BLaER1 (cell line): ENCODE data around the gene WIZ.
A peak's percentile ranks its signal among the peaks of the same experiment; 100 is the strongest.

ENCODE experiments used
- H3K27ac ChIP-seq: shearing (Covaris generic); formaldehyde crosslinking; 2 replicates; pipeline ENCODE4 v1.8.1; 2022
- H3K27me3 ChIP-seq: shearing (Covaris generic); formaldehyde crosslinking; 2 replicates; pipeline ENCODE4 v1.8.1; 2022
- H3K36me3 ChIP-seq: shearing (Covaris generic); formaldehyde crosslinking; 2 replicates; pipeline ENCODE4 v1.8.1; 2022
- H3K4me1 ChIP-seq: shearing (Covaris generic); formaldehyde crosslinking; 2 replicates; pipeline ENCODE4 v1.8.1; 2022
- H3K4me2 ChIP-seq: shearing (Covaris generic); formaldehyde crosslinking; 2 replicates; pipeline ENCODE4 v1.8.1; 2022
- H3K4me3 ChIP-seq: shearing (Covaris generic); formaldehyde crosslinking; 2 replicates; pipeline ENCODE4 v1.8.1; 2022
- H3K9ac ChIP-seq: shearing (Covaris generic); formaldehyde crosslinking; 2 replicates; pipeline ENCODE4 v1.8.1; 2022
- H3K9me3 ChIP-seq: shearing (Covaris generic); formaldehyde crosslinking; 2 replicates; pipeline ENCODE4 v1.8.1; 2022
- H4K20me1 ChIP-seq: shearing (Covaris generic); formaldehyde crosslinking; 2 replicates; pipeline ENCODE4 v1.8.1; 2022
- Cebpa-rat ChIP-seq: shearing (Covaris generic); IDR thresholded peaks from 2 replicates; pipeline ENCODE4 v1.8.1; 2022

Gene WIZ

GRCh38 chr19:15425321-15425950 is 24.3 kb downstream of the WIZ start:
- no peak overlapping the region for H3K4me2 ChIP-seq
- peaks cover 76% of the 10 kb centered on the region for H4K20me1 ChIP-seq
- no peak overlapping the region for H3K9ac ChIP-seq
- H3K9me3 ChIP-seq, result peaks cover 26% of the 10 kb centered on the region
- H3K4me3 ChIP-seq, result no peak overlapping the region
- no peak overlapping the region for H3K27ac ChIP-seq
- H3K27me3 ChIP-seq, result no peaks in the 10 kb centered on the region
- no peak for TF ChIP-seq Cebpa-rat
- H3K4me1 ChIP-seq, result peaks cover 26% of the 10 kb centered on the region
- peaks cover 98% of the 10 kb centered on the region for H3K36me3 ChIP-seq

GRCh38 chr19:15424692-15425272 is 25.0 kb downstream of the WIZ start:
- Histone ChIP-seq H3K9me3 (peaks cover 26% of the 10 kb centered on the region), H3K4me3 (no peak overlapping the region), H4K20me1 (peaks cover 70% of the 10 kb centered on the region), H3K27ac (no peak overlapping the region), H3K27me3 (no peaks in the 10 kb centered on the region), H3K4me2 (no peak overlapping the region), H3K36me3 (peaks cover 96% of the 10 kb centered on the region), H3K4me1 (peaks cover 19% of the 10 kb centered on the region), H3K9ac (no peak overlapping the region)
- TF ChIP-seq Cebpa-rat, result no peak

- H3K4me1 ChIP-seq, result peaks cover 25% of the 10 kb centered on the region
- H3K9me3 ChIP-seq, result peaks cover 26% of the 10 kb centered on the region
- no peaks in the 10 kb centered on the region for H3K27me3 ChIP-seq
- H3K9ac ChIP-seq, result no peak overlapping the region
- H3K27ac ChIP-seq, result no peak overlapping the region
- H4K20me1 ChIP-seq, result peaks cover 63% of the 10 kb centered on the region
- no peak overlapping the region for H3K4me3 ChIP-seq
- peaks cover 90% of the 10 kb centered on the region for H3K36me3 ChIP-seq
- no peak overlapping the region for H3K4me2 ChIP-seq
- TF ChIP-seq Cebpa-rat, result no peak
Observed at GRCh38 chr19:15424121-15424520, 25.6 kb downstream of the WIZ start.

- H3K36me3 ChIP-seq, result peaks cover 80% of the 10 kb centered on the region
Observed at GRCh38 chr19:15423130-15423529, 26.6 kb downstream of the WIZ start.

GRCh38 chr19:15422296-15423075 is 27.3 kb downstream of the WIZ start:
- no peak for TF ChIP-seq Cebpa-rat
- peak overlapping the region; percentile 25; the same call in 1 of the 2 replicates for H3K9ac ChIP-seq
- H3K4me1 ChIP-seq, result peaks cover 29% of the 10 kb centered on the region

More at GRCh38 chr19:15423130-15423529, 26.6 kb downstream of the WIZ start:
- no peak overlapping the region for H3K9ac ChIP-seq
- H3K4me3 ChIP-seq, result 0 out of 2 replicates have a peak overlapping the region, but pooled peaks have one; percentile 31
- no peak for TF ChIP-seq Cebpa-rat
- H3K27ac ChIP-seq, result peak overlapping the region; percentile 70
- peaks cover 58% of the 10 kb centered on the region for H4K20me1 ChIP-seq
- no peaks in the 10 kb centered on the region for H3K27me3 ChIP-seq
- peaks cover 25% of the 10 kb centered on the region for H3K4me1 ChIP-seq
- H3K4me2 ChIP-seq, result peak overlapping the region; percentile 63
- H3K9me3 ChIP-seq, result peaks cover 26% of the 10 kb centered on the region

GRCh38 chr19:15421721-15422260 is 28.0 kb downstream of the WIZ start:
- H3K4me1 ChIP-seq, result peaks cover 36% of the 10 kb centered on the region
- H3K4me3 ChIP-seq, result no peak overlapping the region
- peaks cover 58% of the 10 kb centered on the region for H4K20me1 ChIP-seq
- peak overlapping the region; percentile 70; the same call in 1 of the 2 replicates for H3K27ac ChIP-seq
- H3K36me3 ChIP-seq, result peaks cover 66% of the 10 kb centered on the region
- H3K27me3 ChIP-seq, result no peaks in the 10 kb centered on the region
- H3K9me3 ChIP-seq, result peaks cover 26% of the 10 kb centered on the region
- peak overlapping the region; percentile 63 for H3K4me2 ChIP-seq
- H3K9ac ChIP-seq, result peak overlapping the region; percentile 25; the same call in 1 of the 2 replicates
- TF ChIP-seq Cebpa-rat, result no peak

More at GRCh38 chr19:15422296-15423075, 27.3 kb downstream of the WIZ start:
- Histone ChIP-seq H3K4me3 (no peak overlapping the region), H3K36me3 (peaks cover 73% of the 10 kb centered on the region), H3K27me3 (no peaks in the 10 kb centered on the region), H3K4me2 (peak overlapping the region; percentile 63), H4K20me1 (peaks cover 58% of the 10 kb centered on the region), H3K27ac (peak overlapping the region; percentile 70), H3K9me3 (peaks cover 26% of the 10 kb centered on the region)

GRCh38 chr19:15421136-15421695 is 28.5 kb downstream of the WIZ start:
- TF ChIP-seq Cebpa-rat, result no peak
- Histone ChIP-seq H3K9ac (peak overlapping the region; percentile 25; the same call in 1 of the 2 replicates), H3K9me3 (peaks cover 26% of the 10 kb centered on the region), H3K4me2 (no peak overlapping the region), H4K20me1 (peaks cover 58% of the 10 kb centered on the region), H3K27me3 (no peaks in the 10 kb centered on the region), H3K27ac (peak overlapping the region; percentile 70; the same call in 1 of the 2 replicates), H3K4me1 (peaks cover 41% of the 10 kb centered on the region), H3K4me3 (no peak overlapping the region), H3K36me3 (peaks cover 66% of the 10 kb centered on the region)

GRCh38 chr19:15419413-15420025 is 30.2 kb downstream of the WIZ start:
- Histone ChIP-seq H3K36me3 (peaks cover 68% of the 10 kb centered on the region), H3K4me1 (peaks cover 57% of the 10 kb centered on the region), H3K27ac (no peak overlapping the region), H3K9me3 (peaks cover 17% of the 10 kb centered on the region), H3K9ac (no peak overlapping the region), H3K4me3 (no peak overlapping the region), H4K20me1 (peaks cover 62% of the 10 kb centered on the region), H3K27me3 (no peaks in the 10 kb centered on the region), H3K4me2 (peak overlapping the region; percentile 46)
- TF ChIP-seq Cebpa-rat, result no peak
